Uterus (tissue), 4 donors: ENCODE measurements around the gene CXXC5. TPM values are rescaled to one million over a fixed set of nuclear protein-coding genes. Genes with fewer than 3 reads are reported as not detected.

Experiments used
- DNase-seq, 2 donors: peaks; one replicate each; pipeline ENCODE4 v3.0.0-alpha.2; 2019 to 2020
- H3K27ac ChIP-seq, 2 donors: fragments of 200-600 bp; sonication (generic); 1 replicate in 1 of 2; 2 replicates in 1 of 2; pipeline ENCODE4 v1.5.1; 2016 to 2018
- H3K27me3 ChIP-seq, 2 donors: fragments of 200-600 bp; sonication (generic); one replicate each; pipeline ENCODE4 v1.5.1; 2018 to 2019; ENCODE audit warnings: control low read depth in 1 of 2
- H3K36me3 ChIP-seq, 2 donors: fragments of 200-600 bp; sonication (generic); one replicate each; pipeline ENCODE4 v1.5.1; 2019; ENCODE audit warnings: control low read depth in 1 of 2
- H3K4me1 ChIP-seq, 2 donors: fragments of 200-600 bp; sonication (generic); one replicate each; pipeline ENCODE4 v1.5.1; 2018 to 2019; ENCODE audit warnings: control low read depth in 1 of 2
- H3K4me3 ChIP-seq, 2 donors: fragments of 200-600 bp; sonication (generic); 1 replicate in 1 of 2; 2 replicates in 1 of 2; pipeline ENCODE4 v1.5.1; 2018 to 2019; ENCODE audit warnings: mild to moderate bottlenecking in 1 of 2
- H3K9me3 ChIP-seq, 2 donors: fragments of 200-600 bp; sonication (generic); one replicate each; pipeline ENCODE4 v1.5.1; 2019; ENCODE audit warnings: control low read depth in 1 of 2
- POLR2A ChIP-seq, 2 donors: fragments of 450-650 bp; IDR thresholded peaks; one replicate each; pipeline ENCODE4 v1.6.1; 2016; ENCODE audit warnings: antibody characterized with exemption in 2 of 2, mild to moderate bottlenecking in 1 of 2, moderate library complexity in 1 of 2
- intact Hi-C: fragments of 100-400 bp; cut with DNase I; formaldehyde crosslinking; loops from one replicate; pipeline ENCODE4 v1.15.1; 2023; ENCODE audit warnings: low total_unique reads
- total RNA-seq, 4 donors: library from RNA; depleted of rRNA in 3 of 4; stranded (reverse); fragments of >200 nt in 3 of 4; gene quantifications; one replicate each; pipeline versions ENCODE4 v1.1.0 to v1.2.4, GENCODE V29; 2014 to 2023
- TF ChIP-seq, protein P1 (sequence below), 4 experiments: fragments of 200-600 bp in 2 of 4; fragments of 450-650 bp in 2 of 4; sonication (generic) in 2 of 4; IDR thresholded peaks; one replicate each; pipeline ENCODE4 v1.5.1; 2016 to 2019; ENCODE audit warnings: antibody characterized with exemption in 4 of 4, mild to moderate bottlenecking in 2 of 4, moderate library complexity in 1 of 4
- donor health status: DM: yes; HTN: yes; CAD: no.

CXXC5 gene
- total RNA-seq, 4 donors from 2014 or later: 3.3 to 51.3 (median 35.0) TPM

- no peak for TF ChIP-seq POLR2A (IDR thresholded peaks at IDR 0.05)
- TF ChIP-seq, protein P1, sequence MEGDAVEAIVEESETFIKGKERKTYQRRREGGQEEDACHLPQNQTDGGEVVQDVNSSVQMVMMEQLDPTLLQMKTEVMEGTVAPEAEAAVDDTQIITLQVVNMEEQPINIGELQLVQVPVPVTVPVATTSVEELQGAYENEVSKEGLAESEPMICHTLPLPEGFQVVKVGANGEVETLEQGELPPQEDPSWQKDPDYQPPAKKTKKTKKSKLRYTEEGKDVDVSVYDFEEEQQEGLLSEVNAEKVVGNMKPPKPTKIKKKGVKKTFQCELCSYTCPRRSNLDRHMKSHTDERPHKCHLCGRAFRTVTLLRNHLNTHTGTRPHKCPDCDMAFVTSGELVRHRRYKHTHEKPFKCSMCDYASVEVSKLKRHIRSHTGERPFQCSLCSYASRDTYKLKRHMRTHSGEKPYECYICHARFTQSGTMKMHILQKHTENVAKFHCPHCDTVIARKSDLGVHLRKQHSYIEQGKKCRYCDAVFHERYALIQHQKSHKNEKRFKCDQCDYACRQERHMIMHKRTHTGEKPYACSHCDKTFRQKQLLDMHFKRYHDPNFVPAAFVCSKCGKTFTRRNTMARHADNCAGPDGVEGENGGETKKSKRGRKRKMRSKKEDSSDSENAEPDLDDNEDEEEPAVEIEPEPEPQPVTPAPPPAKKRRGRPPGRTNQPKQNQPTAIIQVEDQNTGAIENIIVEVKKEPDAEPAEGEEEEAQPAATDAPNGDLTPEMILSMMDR (IDR thresholded peaks at IDR 0.05): no peak
- H3K9me3 ChIP-seq: no peaks in the 10 kb centered on the region
- no peaks in the 10 kb centered on the region for H3K36me3 ChIP-seq
- H3K27ac ChIP-seq: peak overlapping the region in 1 of 2 donors; percentile 82
- no peak for DNase-seq
- intact Hi-C loops: no loop called here
- no peaks in the 10 kb centered on the region for H3K27me3 ChIP-seq
- no peak overlapping the region for H3K4me3 ChIP-seq
- peaks cover 0 to 12% of the 10 kb centered on the region in 2 donors for H3K4me1 ChIP-seq
Observed at GRCh38 chr5:139636207-139636792, 11.8 kb upstream of the CXXC5 start.

- intact Hi-C loops: no loop called here
- DNase-seq: no peak
- TF ChIP-seq, protein P1 (IDR thresholded peaks at IDR 0.05): no peak
- TF ChIP-seq POLR2A (IDR thresholded peaks at IDR 0.05): no peak
- Histone ChIP-seq H3K9me3 (no peaks in the 10 kb centered on the region), H3K27ac (peak overlapping the region; percentile 63 to 82), H3K36me3 (no peaks in the 10 kb centered on the region), H3K4me3 (peak overlapping the region in 1 of 2 donors; percentile 39), H3K27me3 (no peaks in the 10 kb centered on the region), H3K4me1 (peaks cover 0 to 12% of the 10 kb centered on the region in 2 donors)
Observed at GRCh38 chr5:139636975-139637408, 11.2 kb upstream of the CXXC5 start.

DNA sequence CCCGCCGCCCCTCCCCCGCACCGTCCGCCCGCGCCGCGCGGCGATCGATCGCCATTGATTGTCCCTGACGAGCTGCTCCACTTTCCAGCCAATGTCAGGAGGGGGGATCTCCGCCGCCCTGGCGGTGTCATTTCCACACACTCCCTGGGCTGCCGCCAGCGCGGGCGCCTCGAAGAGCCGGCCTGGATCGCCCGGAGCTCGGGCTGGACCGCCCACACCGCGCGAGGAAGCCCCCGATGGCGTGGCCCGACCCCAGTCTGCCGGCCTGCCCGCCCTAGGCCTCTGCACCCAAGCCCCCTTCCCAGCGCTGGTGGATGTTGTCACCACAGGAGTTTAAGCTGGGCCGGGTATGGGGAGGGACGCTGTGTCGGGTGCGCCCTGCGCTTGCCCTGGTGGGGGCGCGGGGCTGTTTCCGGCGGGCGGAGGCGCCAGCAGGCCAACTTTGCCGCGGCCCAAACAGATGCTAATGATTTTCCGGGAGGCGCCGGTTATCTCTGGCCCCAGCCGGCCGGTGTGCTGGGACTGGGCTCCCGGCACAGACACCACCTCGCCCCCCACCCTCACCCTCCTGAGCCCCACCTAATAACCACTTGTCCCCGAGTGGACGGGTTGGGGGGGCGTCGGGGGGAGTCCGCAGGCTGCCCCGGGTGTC is 10.6 kb upstream of the CXXC5 start:
- Histone ChIP-seq H3K4me3 (peak overlapping the region; percentile 34 to 39), H3K4me1 (peaks cover 0 to 12% of the 10 kb centered on the region in 2 donors), H3K36me3 (no peaks in the 10 kb centered on the region), H3K9me3 (no peaks in the 10 kb centered on the region), H3K27me3 (no peaks in the 10 kb centered on the region), H3K27ac (peak overlapping the region; percentile 63 to 82)
- intact Hi-C loops: no loop called here
- DNase-seq: peak; percentile 82 to 87
- TF ChIP-seq, protein P1 (IDR thresholded peaks at IDR 0.05): peak in 3 of 4 experiments; percentile 23 to 54 (median 34)
- TF ChIP-seq POLR2A (IDR thresholded peaks at IDR 0.05): peak in 1 of 2 donors; percentile 65

DNA sequence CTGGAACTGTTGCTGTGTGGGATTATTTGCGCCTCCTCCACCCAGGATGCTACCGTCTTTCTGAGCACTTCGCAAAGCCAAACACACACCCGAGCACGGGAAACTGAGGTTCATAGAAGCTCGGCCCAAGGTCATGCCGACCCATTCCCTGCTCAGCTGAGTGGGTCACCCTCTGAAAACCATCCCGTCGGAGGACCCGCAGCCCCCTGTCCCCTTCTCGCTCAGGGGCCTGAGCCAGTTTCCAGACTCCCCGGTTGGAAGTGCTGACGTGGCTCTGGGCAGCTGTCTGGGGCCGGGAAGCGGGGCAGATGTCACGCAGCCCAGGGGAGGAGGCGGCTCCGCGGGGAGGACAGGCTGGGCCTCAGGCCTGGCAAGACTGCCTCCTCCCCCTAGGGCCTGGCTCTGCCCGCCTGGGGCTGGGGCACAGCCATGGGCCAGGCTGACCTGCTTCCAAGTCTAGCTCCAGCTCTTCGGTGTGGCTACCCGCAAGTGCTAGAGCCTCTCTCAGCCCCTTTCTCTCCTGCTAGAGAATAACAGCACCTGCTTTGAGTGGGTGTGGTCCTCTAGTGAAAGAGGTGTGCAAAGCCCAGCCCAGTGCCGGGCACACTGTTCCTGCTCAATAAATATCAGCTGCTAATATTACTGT is 9.9 kb upstream of the CXXC5 start:
- intact Hi-C loops: no loop called here
- DNase-seq: peak; percentile 57 to 73
- peak overlapping the region; percentile 63 to 82 for H3K27ac ChIP-seq

More for the DNA sequence above, 9.9 kb upstream of the CXXC5 start:
- no peaks in the 10 kb centered on the region for H3K36me3 ChIP-seq
- TF ChIP-seq, protein P1 (IDR thresholded peaks at IDR 0.05): no peak
- peak in 1 of 2 donors; percentile 8 for TF ChIP-seq POLR2A (IDR thresholded peaks at IDR 0.05)
- no peaks in the 10 kb centered on the region for H3K9me3 ChIP-seq
- peak overlapping the region; percentile 34 to 39 for H3K4me3 ChIP-seq
- H3K4me1 ChIP-seq: peaks cover 0 to 12% of the 10 kb centered on the region in 2 donors
- no peaks in the 10 kb centered on the region for H3K27me3 ChIP-seq
